MV-4-11 (cell line): ENCODE measurements around the gene ZMYND15.
"Not testable (repeated sequence)": the region's sequence is repeated elsewhere in the genome, so short reads cannot be mapped to it uniquely, and the experiment has no call there.

ENCODE experiments used
- DNase-seq: peaks from one replicate; lab custom pipeline; 2025; lab: John Stamatoyannopoulos, UW

ZMYND15 gene, protein sequence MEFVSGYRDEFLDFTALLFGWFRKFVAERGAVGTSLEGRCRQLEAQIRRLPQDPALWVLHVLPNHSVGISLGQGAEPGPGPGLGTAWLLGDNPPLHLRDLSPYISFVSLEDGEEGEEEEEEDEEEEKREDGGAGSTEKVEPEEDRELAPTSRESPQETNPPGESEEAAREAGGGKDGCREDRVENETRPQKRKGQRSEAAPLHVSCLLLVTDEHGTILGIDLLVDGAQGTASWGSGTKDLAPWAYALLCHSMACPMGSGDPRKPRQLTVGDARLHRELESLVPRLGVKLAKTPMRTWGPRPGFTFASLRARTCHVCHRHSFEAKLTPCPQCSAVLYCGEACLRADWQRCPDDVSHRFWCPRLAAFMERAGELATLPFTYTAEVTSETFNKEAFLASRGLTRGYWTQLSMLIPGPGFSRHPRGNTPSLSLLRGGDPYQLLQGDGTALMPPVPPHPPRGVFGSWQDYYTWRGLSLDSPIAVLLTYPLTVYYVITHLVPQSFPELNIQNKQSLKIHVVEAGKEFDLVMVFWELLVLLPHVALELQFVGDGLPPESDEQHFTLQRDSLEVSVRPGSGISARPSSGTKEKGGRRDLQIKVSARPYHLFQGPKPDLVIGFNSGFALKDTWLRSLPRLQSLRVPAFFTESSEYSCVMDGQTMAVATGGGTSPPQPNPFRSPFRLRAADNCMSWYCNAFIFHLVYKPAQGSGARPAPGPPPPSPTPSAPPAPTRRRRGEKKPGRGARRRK

DNA sequence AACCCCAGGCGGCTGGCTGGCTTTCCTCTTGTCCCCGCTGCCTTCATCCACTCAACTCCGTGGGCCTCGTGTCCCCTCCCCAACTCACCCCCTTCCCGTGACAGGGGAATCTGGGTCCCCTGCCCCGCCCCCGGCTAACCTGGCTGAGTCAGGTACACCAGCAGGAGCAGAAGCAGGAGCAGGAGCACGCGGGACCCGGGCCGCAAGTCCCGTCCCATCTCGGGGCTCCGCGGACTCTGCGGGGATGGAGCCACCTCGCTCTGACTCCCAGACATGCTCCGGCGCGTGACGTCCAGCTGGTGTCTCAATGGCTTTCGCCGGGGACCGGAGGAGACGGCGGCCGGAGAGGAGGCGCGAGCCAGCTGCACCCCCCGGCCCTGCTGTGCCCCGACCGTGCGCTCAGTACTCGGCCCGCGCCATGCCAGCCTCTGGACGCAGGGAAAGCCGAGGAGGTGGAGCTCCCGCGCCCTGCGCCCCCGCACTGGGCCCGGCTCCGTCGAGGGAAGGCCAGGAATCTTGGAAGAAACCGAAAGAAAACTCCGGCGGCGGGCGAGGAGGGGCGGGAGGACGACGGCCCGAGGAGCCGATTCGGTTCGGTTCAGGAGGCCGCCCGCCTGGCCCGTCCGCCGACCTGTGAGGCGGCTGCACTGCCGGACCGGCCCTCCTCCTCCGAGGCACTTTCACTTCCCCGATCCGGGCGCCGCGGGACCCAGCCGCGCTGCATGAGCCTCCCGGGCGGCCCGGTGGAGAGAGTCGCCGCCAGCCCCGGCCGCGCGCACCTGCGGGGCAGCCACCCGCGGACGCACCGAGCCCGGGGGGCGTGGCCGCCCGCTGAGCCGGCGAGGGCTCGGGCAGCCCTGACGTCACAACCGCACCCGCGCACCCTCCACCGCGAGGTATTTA, at the start of gene ZMYND15, which contains the start of gene CXCL16:
Gene ZMYND15 (plus strand): TSS at position 712 of the 903 bp plus-strand sequence. CDS start 716 bp downstream, outside the sequence.
Gene CXCL16 (minus strand): TSS at position 807 of the 903 bp plus-strand sequence. CDS start 589 bp downstream, at position 218.
- DNase-seq, result no peak

DNA sequence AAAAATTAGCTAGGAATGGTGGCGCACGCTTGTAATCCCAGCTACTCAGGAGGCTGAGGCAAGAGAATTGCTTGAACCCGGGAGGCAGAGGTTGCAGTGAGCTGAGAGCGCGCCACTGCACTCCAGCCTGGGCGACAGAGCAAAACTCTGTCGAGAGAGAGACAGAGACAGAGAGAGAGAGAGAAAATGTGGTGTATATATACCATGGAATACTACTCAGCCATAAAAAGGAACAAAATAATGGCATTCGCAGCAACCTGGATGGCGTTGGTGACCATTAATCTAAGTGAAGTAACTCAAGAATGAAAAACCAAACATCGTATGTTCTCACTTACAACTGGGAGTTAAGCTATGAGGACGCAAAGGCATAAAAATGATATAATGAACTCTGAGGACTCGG, 49.8 kb upstream of the ZMYND15 start:
- not testable (repeated sequence) for DNase-seq

DNA sequence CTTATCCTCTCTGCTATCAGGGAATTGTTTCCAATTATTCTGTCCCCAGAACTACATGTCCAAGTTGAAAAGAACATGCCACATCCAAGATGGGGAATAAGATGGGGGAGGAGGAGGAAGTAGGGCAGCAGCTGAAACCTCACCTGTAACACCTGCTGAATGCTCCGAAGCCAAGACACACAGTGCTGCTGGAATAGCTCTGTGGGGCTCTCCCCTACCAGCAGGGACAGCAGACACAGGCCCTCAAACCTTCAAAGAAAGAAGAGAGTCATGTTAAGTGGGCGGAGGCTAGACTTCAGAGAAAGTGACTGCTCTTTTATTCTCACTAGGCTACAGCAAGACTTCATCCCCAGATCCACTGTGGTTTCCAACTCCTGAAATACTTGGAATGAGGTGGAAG, 48.9 kb upstream of the ZMYND15 start:
- no peak for DNase-seq

DNA sequence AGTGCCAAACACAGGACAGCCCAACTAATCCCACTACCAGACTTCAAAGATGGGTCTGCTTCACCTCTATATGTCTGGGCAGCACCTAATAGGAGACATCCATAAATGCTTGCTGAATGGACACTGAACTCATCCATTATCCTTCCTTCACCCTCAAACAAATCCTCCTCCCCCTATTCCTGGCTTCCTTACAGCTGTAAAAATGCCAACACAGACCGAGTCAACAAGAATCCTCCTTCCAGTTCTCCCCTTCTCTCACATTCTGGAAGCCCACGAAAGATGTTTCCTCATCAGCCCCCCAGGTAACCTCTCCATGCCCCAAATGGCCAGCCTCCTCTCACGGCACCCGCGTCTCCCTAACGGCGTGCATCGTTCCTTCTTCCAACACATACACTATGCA, 47.9 kb upstream of the ZMYND15 start:
- DNase-seq, result no peak

DNA sequence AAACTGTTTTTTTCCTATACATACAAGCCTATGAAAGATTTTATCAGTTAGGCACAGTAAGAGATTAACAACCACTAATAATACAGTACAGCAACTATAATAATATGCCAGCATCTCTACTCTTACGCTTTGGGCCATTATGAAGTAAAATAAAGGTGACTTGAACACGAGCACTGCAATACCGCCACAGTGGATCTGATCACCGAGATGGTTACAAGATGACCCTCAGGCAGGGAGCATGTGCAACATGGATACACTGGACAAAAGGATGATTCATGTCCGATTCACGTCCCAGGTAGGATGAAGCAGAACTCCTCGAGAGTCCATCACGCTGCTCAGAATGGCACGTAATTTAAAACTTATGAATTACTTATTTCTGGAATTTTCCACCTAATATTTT, 46.2 kb upstream of the ZMYND15 start:
- DNase-seq, result no peak

DNA sequence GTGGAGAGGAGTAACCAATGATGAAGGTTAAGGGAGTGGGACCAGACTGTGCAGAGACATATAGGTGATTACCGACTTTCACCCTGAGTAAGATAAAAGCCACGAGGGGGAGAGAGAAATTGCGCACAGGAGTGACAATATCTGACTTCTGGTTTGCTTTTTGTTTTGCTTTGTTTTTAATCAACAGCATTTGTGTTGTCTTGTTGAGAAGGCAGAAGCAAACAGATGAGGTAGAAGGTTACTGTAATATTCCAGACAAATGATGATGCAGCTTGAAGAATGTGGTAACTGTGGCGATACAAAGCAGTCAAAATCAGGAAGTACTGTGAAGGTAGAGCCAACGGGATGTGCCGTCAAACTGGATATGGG, 43.2 kb upstream of the ZMYND15 start:
- peak; percentile 54 for DNase-seq

DNA sequence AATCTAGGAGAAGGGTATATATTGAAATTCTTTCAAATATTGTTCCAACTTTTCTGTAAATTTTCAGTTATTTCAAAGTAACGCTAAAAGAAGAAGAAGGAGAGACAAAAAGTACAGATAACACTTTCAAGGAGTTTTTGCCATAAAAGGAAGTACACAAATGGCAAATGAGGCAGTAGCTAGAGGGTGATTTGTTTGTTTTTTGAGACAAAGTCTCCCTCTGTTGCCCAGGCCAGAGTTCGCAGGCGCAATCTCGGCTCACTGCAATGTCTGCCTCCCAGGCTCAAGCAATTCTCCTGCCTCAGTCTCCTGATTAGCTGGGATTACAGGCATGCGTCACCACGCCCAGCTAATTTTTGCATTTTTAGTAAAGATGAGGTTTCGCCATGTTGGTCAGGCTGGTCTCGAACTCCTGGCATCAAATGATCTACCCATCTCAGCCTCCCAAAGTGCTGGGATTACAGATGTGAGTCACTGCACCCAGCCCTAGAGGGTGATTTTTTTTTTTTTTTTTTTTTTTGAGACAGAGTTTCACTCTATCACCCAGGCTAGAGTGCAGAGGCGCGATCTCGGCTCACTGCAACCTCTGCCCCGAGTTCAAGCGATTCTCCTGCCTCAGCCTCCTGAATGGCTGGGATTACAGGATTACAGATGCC, 40.1 kb upstream of the ZMYND15 start:
- DNase-seq, result peak; percentile 35

DNA sequence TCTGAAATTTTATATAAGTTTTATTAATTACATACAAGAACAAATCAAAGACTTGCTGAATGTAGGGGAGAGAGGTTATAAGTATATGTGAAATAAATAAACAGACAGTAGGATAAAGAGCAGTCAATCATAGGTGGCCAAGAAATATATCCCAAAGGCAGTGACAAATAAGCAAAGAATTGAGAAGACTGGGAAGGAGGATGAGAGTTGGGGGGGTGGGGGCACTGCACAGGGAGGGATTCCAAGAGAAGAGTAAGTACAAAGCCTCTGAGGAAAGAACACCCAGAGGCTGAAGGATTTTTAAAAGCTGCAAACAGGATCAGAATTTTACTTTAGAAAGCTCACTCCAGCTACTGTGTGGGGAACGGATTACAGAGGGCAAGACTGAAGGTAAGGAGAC, 38.5 kb upstream of the ZMYND15 start:
- no peak for DNase-seq

DNA sequence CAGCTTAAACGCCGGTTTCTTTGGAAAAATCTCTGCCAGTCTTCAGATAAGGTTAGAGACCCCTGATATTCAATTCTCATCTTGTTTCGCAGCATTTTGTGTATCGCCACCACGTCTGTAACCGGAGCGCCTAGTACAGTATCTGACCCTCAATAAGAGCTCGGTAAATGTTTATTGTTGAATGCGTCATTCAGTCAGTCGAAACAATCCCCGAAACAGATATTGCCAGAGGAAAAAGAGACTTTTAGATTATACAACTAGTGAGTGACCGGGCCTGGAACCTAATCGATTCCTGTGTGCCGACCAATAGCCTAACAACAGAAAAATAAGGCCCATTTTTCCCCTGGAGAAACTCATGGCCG, 36.3 kb upstream of the ZMYND15 start:
- DNase-seq, result no peak

DNA sequence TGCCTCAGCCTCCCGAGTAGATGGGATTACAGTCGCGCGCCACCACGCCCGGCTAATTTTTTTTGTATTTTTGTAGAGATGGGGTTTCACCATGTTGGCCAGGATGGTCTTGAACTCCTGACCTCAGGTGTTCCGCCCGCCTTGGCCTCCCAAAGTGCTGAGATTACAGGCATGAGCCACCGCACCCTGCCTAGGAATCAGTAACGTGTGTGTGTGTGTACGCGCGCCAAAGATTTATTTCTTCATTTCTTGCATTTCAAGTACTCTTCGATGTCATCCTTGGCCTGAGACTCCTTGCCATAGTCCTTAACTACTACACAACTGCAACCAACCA, 35.1 kb upstream of the ZMYND15 start:
- not testable (repeated sequence) for DNase-seq

DNA sequence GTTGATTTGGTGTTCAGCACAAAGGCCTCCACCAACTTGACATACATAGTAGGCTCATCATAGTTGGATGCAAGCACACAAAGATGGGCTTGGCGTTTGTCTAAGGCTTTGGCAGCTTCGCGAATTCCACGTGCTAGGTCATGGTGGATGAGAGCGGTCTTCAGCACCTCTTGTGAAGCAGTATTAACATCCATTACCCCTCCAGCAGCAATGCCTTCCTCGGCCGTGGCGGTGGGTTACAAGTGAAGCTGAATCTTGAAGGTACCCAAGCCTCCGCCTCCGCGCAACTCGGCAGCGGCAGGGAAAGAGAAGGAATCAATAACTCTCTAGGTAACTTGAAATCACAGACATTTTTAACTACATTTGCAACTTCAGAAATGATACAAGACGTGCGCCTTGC, 34.6 kb upstream of the ZMYND15 start:
- no peak for DNase-seq

DNA sequence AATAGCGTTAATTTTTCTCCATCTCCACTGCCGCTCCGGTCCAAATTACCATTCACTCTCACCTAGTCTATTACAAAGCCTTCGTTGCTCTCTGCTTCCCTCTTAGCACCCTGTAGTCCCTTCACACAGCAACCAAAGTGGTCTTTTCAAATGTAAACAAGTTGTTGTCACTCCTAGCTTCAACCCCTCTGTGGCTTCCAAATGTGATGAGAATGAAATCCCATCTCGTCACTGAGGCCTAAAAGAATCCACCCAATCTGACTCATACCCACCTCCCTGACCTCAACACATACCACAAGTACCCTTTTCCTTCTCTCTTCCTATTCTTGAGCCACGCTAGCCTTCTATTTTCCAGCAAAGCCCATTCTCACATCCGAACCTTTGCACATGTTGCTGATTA, 33.5 kb upstream of the ZMYND15 start:
- DNase-seq, result peak; percentile 23

DNA sequence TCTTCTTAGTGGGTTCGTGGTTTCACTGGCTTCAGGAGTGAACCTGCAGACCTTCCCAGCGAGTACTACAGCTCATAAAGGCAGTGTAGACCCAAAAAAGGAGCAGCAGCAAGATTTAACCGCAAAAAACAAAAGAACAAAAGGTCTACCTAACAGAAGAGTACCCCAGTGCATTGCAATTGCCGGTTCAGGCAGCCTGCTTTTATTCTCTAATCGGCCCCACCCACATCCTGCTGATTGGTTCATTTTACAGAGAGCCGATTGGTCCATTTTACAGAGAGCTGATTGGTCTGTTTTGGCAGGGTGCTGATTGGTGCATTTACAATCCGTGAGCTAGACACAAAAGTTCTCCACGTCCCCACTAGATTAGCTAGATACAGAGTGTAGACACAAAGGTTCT, 31.2 kb upstream of the ZMYND15 start:
- peak; percentile 37 for DNase-seq

DNA sequence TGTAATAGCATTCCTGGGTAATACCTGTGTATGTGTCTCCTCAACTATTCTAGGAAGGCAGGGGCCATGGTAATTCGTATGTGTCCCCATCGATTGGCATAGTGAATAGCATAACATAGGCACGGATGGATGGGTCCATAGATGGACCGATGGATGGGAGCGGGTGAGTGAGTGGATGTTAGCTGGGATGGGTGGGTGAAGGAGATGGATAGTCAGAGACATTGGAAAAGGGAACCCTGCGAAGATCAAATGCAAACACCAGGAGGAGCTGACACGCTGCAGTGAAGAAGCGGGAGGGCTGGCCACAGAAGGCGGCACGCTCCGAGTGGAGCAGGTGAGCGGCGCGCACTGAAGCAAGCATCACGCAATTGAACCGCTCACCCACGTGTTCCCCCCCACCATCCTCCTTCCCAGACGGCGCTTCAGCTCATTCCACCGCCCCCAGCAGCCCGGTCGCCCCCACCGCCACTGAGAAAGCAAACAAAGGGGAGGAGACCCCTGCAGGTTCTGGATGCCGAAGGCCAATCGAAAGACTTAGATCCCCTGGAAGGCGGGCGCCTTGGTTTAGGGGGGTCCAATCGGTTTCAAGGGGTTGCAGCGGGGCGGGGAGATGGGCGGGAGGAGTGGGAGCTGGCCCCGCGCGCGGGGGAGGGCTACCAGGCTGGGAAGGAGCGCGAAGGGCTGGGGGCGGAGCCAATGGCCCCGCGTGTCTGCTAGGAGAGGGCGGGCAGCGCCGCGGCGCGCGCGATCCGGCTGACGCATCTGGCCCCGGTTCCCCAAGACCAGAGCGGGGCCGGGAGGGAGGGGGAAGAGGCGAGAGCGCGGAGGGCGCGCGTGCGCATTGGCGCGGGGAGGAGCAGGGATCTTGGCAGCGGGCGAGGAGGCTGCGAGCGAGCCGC, 29.6 kb upstream of the ZMYND15 start, which contains the start of gene ARRB2:
Gene ARRB2 (plus strand): TSS at position 839 of the 899 bp plus-strand sequence. CDS start 90 bp downstream, outside the sequence.
- peak; percentile 96 for DNase-seq

DNA sequence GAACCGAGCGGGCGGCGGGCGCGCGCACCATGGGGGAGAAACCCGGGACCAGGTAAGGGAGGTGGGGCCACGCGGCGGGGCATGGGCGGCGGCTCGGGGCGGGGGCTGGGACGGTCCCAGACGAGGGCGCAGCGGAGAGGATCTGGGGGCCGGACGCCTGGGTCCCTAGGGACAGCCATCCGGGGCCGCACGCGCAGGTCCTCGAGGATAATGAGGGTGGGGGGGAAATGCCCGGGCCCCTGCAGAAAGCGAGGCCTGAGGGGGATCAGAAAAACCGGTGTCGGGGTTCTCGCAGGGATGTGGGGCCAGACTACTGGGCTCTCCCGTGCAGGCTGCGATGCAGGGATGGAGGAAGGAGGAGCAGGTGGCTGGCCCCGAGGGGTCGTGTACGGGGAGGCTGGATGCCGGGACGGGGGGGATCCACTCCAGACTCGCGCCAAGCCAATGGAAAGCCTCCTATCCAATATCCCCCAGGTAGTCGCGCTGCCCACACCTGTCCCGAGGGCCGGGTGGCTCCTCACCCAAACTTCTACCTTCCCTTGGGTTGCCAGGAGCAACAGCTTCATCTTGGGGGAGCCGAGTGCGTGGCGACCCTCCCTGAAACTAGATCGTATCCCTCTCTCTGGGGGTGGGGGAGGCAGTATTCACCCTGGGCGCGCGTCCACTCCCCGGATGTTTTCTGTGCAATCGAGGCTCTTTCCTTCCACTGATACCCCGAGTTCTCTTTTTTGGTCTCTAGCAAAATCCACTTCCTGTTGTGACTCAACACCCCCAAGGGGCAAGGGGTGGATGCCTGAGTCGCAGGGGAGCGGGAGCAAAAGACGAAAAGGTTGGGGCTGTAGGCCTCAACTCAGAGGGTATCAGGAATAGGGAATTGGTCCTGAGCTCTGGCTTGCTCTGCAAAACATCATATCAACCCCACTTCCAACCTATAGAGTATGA, 28.7 kb upstream of the ZMYND15 start:
- no peak for DNase-seq

DNA sequence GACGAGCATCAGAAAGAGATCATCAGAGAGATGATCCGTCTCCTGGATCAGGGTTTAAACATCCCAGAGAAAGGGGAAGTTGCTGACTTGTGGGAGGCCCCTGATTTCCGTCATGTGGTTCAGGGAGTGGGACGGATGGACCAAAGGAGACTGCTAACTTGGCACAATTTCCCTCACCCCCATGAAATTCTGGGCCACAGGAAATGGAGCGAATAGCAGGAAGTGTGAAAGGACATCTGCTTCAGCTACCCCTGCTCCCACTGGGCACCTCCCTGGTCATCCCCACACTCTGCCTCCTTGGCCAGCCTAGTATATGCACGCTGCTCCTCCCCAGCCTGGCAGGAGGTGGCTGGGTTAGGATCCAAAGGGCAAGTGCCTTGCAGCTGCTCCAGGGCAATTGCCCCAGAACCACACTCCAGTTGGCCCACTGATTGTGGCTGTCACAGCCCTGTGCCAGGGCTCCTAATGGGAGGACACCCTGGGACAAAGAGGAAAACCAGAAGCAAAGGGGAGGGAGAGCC, 27.9 kb upstream of the ZMYND15 start:
- DNase-seq, result peak; percentile 94

DNA sequence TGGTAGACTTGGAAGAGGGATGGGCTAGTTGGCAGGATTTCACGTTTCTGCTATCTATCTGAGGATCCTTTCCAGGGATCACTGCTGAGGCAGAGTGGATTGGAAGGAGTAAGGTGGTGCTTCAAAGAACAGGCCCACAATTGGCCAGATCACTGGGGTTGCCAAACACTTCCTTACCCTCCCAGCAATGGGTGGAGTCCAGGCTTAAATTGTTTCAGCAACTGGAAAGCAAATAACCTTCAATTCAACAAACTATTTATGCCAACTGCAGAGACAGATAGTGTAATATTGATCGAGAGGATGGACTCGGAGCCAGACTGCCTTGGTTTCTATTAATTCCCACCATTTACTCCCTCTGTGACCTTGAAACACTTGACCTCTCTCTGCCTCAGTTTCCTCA, 27.1 kb upstream of the ZMYND15 start:
- DNase-seq, result no peak

DNA sequence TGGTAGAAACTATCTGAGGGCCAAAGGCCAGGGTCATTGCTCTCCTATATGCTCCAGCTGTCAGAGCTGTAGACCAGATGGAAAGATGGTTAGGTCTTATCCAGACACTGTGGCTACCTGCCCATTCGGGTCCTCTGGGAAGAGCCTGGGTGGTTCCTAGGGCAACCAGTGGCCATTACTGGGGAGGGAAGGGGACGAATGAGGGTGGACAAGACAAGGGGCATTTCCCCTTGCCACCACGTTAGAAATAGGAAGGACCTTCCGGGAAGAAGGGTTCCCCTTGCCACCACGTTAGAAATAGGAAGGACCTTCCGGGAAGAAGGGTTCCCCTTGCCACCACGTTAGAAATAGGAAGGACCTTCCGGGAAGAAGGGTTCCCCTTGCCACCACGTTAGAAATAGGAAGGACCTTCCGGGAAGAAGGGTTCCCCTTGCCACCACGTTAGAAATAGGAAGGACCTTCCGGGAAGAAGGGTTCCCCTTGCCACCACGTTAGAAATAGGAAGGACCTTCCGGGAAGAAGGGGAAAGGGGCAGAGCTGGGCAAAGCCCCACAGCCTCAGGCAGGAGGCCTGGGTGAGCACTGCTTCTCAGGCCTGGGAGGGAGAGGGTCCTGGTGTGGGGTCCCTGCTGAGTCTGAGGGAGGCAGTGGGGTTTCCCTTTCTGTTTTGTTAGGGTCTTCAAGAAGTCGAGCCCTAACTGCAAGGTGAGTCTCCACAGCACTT, 25.1 kb upstream of the ZMYND15 start:
- DNase-seq, result not testable (repeated sequence)
